ENCODE data around the gene MTREX.

DNA sequence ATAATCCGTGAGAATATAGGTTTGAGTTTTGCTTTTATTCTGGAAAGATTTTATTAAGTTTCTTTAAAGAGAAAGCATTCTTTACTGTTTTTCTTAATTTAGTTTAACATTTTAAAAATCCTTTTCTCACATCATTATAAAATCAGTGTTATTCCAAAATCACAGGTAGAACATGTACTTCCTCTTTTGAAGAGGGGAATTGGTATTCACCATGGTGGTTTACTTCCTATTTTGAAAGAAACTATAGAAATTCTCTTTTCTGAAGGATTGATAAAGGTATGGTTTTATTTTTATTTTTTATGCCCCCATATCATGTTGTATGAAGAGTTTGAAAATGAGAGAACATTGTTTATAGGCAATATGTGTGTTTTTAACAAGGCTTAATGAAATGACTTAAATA lies 43.0 kb downstream of the MTREX start:
- TF ChIP-seq, protein P1, sequence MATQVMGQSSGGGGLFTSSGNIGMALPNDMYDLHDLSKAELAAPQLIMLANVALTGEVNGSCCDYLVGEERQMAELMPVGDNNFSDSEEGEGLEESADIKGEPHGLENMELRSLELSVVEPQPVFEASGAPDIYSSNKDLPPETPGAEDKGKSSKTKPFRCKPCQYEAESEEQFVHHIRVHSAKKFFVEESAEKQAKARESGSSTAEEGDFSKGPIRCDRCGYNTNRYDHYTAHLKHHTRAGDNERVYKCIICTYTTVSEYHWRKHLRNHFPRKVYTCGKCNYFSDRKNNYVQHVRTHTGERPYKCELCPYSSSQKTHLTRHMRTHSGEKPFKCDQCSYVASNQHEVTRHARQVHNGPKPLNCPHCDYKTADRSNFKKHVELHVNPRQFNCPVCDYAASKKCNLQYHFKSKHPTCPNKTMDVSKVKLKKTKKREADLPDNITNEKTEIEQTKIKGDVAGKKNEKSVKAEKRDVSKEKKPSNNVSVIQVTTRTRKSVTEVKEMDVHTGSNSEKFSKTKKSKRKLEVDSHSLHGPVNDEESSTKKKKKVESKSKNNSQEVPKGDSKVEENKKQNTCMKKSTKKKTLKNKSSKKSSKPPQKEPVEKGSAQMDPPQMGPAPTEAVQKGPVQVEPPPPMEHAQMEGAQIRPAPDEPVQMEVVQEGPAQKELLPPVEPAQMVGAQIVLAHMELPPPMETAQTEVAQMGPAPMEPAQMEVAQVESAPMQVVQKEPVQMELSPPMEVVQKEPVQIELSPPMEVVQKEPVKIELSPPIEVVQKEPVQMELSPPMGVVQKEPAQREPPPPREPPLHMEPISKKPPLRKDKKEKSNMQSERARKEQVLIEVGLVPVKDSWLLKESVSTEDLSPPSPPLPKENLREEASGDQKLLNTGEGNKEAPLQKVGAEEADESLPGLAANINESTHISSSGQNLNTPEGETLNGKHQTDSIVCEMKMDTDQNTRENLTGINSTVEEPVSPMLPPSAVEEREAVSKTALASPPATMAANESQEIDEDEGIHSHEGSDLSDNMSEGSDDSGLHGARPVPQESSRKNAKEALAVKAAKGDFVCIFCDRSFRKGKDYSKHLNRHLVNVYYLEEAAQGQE (IDR thresholded peaks at IDR 0.05): no peak
- no peak for TF ChIP-seq HDAC2 (IDR thresholded peaks at IDR 0.05)
- TF ChIP-seq, protein P2, sequence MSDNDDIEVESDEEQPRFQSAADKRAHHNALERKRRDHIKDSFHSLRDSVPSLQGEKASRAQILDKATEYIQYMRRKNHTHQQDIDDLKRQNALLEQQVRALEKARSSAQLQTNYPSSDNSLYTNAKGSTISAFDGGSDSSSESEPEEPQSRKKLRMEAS (IDR thresholded peaks at IDR 0.05): no peak
